NCI-H69 (cell line): Measurements from ENCODE around the gene METTL15.
A peak's percentile ranks its signal among the peaks of the same experiment; 100 is the strongest.
"Not testable (repeated sequence)": the region's sequence is repeated elsewhere in the genome, so short reads cannot be mapped to it uniquely, and the experiment has no call there.

Experiments
- DNase-seq: peaks from one replicate; lab custom pipeline; 2025; lab: John Stamatoyannopoulos, UW

The METTL15 gene

GRCh38 chr11:28298209-28298608 lies 190.0 kb downstream of the METTL15 start:
- DNase-seq: no peak

- no peak for DNase-seq
Measured at GRCh38 chr11:28303477-28304191, 195.4 kb downstream of the METTL15 start.

GRCh38 chr11:28315440-28315839 lies 207.3 kb downstream of the METTL15 start:
- DNase-seq: no peak

GRCh38 chr11:28318871-28319270 lies 210.7 kb downstream of the METTL15 start:
- peak; percentile 82 for DNase-seq

GRCh38 chr11:28323621-28324020 lies 215.4 kb downstream of the METTL15 start:
- no peak for DNase-seq

- not testable (repeated sequence) for DNase-seq
Measured at GRCh38 chr11:28332393-28332792, 224.2 kb downstream of the METTL15 start.

- no peak for DNase-seq
Measured at GRCh38 chr11:28337701-28338100, 229.5 kb downstream of the METTL15 start.

GRCh38 chr11:28338371-28338770 lies 230.2 kb downstream of the METTL15 start:
- DNase-seq: no peak

GRCh38 chr11:28339488-28339887 lies 231.3 kb downstream of the METTL15 start:
- no peak for DNase-seq

- no peak for DNase-seq
Measured at GRCh38 chr11:28342716-28343115, 234.5 kb downstream of the METTL15 start.

GRCh38 chr11:28343304-28344233 lies 235.4 kb downstream of the METTL15 start:
- no peak for DNase-seq

- no peak for DNase-seq
Measured at GRCh38 chr11:28346209-28346608, 238.0 kb downstream of the METTL15 start.

GRCh38 chr11:28346721-28347120 lies 238.5 kb downstream of the METTL15 start:
- no peak for DNase-seq

- no peak for DNase-seq
Measured at GRCh38 chr11:28347371-28347770, 239.2 kb downstream of the METTL15 start.

GRCh38 chr11:28350216-28350615 lies 242.0 kb downstream of the METTL15 start:
- no peak for DNase-seq

GRCh38 chr11:28353991-28354390 lies 245.8 kb downstream of the METTL15 start:
- no peak for DNase-seq

- no peak for DNase-seq
Measured at GRCh38 chr11:28366549-28367346, 258.6 kb downstream of the METTL15 start.

- not testable (repeated sequence) for DNase-seq
Measured at GRCh38 chr11:28378095-28378494, 269.9 kb downstream of the METTL15 start.
